Right atrium auricular region (tissue), 2 donors: ENCODE data around the gene STOML2. TPM values are rescaled to one million over a fixed set of nuclear protein-coding genes. Genes with fewer than 3 reads are reported as not detected.

Experiments
- DNase-seq: peaks from one replicate; pipeline ENCODE4 v3.0.0-alpha.2; 2019; ENCODE audit warnings: low spot score
- H3K27ac ChIP-seq, 2 donors: fragments of 200-600 bp; sonication (generic); 1 replicate in 1 of 2; 2 replicates in 1 of 2; pipeline ENCODE4 v1.5.1; 2016 to 2019
- H3K27me3 ChIP-seq, 2 donors: fragments of 200-600 bp; sonication (generic); one replicate each; pipeline versions ENCODE4 v1.5.1 to v1.6.0; 2017 to 2019
- H3K36me3 ChIP-seq: fragments of 200-600 bp; sonication (generic); one replicate; pipeline ENCODE4 v1.5.1; 2016
- H3K4me1 ChIP-seq, 2 donors: fragments of 200-600 bp; sonication (generic); one replicate each; pipeline versions ENCODE4 v1.5.1 to v1.6.0; 2017 to 2019
- H3K4me3 ChIP-seq, 2 donors: fragments of 200-600 bp; sonication (generic); 1 replicate in 1 of 2; 2 replicates in 1 of 2; pipeline ENCODE4 v1.5.1; 2017 to 2019; ENCODE audit warnings: mild to moderate bottlenecking in 1 of 2, moderate library complexity in 1 of 2
- H3K9me3 ChIP-seq, 2 donors: fragments of 200-600 bp; sonication (generic); one replicate each; pipeline ENCODE4 v1.5.1; 2019
- CTCF ChIP-seq, 2 donors: fragments of 200-600 bp; sonication (generic); IDR thresholded peaks; one replicate each; pipeline ENCODE4 v1.5.1; 2019; ENCODE audit warnings: antibody characterized with exemption in 2 of 2
- total RNA-seq, 2 donors: library from RNA; depleted of rRNA; stranded (reverse); fragments of >200 nt; gene quantifications; one replicate each; pipeline ENCODE4 v1.1.0, GENCODE V29; 2016

Gene STOML2
- total RNA-seq, 2 donors from 2014 or later = 114 to 115 TPM

- H3K36me3 ChIP-seq = peaks cover 62% of the 10 kb centered on the region
- no peaks in the 10 kb centered on the region for H3K9me3 ChIP-seq
- H3K27me3 ChIP-seq = no peaks in the 10 kb centered on the region
- no peak for DNase-seq
- H3K4me3 ChIP-seq = no peak overlapping the region
- peaks cover 0 to 30% of the 10 kb centered on the region in 2 donors for H3K4me1 ChIP-seq
- no peak for TF ChIP-seq CTCF (IDR thresholded peaks at IDR 0.05)
- no peak overlapping the region for H3K27ac ChIP-seq
Measured at GRCh38 chr9:35104586-35104985, 1.7 kb upstream of the STOML2 start.

GRCh38 chr9:35103660-35104191 is 795 bp upstream of the STOML2 start:
- DNase-seq = no peak
- peaks cover 62% of the 10 kb centered on the region for H3K36me3 ChIP-seq
- no peaks in the 10 kb centered on the region for H3K9me3 ChIP-seq
- no peak for TF ChIP-seq CTCF (IDR thresholded peaks at IDR 0.05)
- peak overlapping the region; percentile 64 to 74 for H3K4me3 ChIP-seq
- peaks cover 0 to 25% of the 10 kb centered on the region in 2 donors for H3K4me1 ChIP-seq
- H3K27me3 ChIP-seq = no peaks in the 10 kb centered on the region
- peak overlapping the region; percentile 82 to 87 for H3K27ac ChIP-seq

GRCh38 chr9:35102465-35102768 is 514 bp downstream of the STOML2 start:
- Histone ChIP-seq H3K27me3 (no peaks in the 10 kb centered on the region), H3K4me3 (peak overlapping the region; percentile 64 to 74), H3K36me3 (peaks cover 49% of the 10 kb centered on the region), H3K27ac (peak overlapping the region; percentile 82 to 87), H3K4me1 (peaks cover 0 to 25% of the 10 kb centered on the region in 2 donors), H3K9me3 (no peaks in the 10 kb centered on the region)
- DNase-seq = no peak
- no peak for TF ChIP-seq CTCF (IDR thresholded peaks at IDR 0.05)

GRCh38 chr9:35097573-35097972 is 5.4 kb downstream of the STOML2 start:
- Histone ChIP-seq H3K9me3 (no peaks in the 10 kb centered on the region), H3K4me3 (no peak overlapping the region), H3K4me1 (peaks cover 0 to 27% of the 10 kb centered on the region in 2 donors), H3K27ac (no peak overlapping the region), H3K36me3 (peaks cover 29% of the 10 kb centered on the region), H3K27me3 (no peaks in the 10 kb centered on the region)
- no peak for TF ChIP-seq CTCF (IDR thresholded peaks at IDR 0.05)
- DNase-seq = no peak

- TF ChIP-seq CTCF (IDR thresholded peaks at IDR 0.05) = peak; percentile 78 to 87
Measured at GRCh38 chr9:35096035-35096849, 6.7 kb downstream of the STOML2 start, which contains the start of gene PIGO. Gene PIGO (minus strand): TSS chr9:35096591. CDS start chr9:35095565, 1,026 bp downstream.

More at GRCh38 chr9:35096035-35096849, 6.7 kb downstream of the STOML2 start, which contains the start of gene PIGO:
- Histone ChIP-seq H3K4me3 (peak within 1 kb of the TSS; percentile 87 to 93), H3K4me1 (peaks cover 0 to 14% of the 10 kb centered on the region in 2 donors), H3K36me3 (peaks cover 37% of the 10 kb centered on the region), H3K9me3 (no peaks in the 10 kb centered on the region), H3K27ac (peak within 1 kb of the TSS; percentile 97), H3K27me3 (no peaks in the 10 kb centered on the region)
- peak; percentile 90 for DNase-seq
